HG03095 (cell line): Measurements from ENCODE around the gene RBMS1.
"Not testable (repeated sequence)": the region's sequence is repeated elsewhere in the genome, so short reads cannot be mapped to it uniquely, and the experiment has no call there.

Experiments
- ATAC-seq: cut with Tn5 transposase; IDR thresholded peaks from one replicate; pipeline ENCODE4 v1.9.1; 2021; ENCODE audit warnings: moderate library complexity; ENCODE audit not compliant: unreplicated experiment

RBMS1 gene

GRCh38 chr2:160367139-160367538 is 126.5 kb downstream of the RBMS1 start:
- ATAC-seq = not testable (repeated sequence)

DNA sequence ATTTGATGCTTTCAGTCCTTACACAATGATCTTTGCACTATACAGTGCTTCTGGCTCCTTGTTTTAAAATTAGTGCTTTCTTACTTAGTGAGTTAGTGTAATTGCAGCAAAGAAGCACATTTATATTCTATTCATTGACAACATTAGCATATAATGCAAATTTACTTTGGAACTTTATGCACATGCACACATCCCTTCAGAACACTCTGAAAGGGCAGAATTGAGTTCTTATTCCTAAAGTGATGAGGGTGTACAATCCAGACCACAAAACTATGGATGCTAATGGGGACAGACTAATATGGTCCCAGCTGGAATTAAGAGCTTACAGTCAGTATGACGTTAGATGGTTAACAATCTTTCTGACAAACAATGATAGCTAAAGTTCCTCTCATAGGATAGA is 127.1 kb downstream of the RBMS1 start:
- no peak for ATAC-seq

DNA sequence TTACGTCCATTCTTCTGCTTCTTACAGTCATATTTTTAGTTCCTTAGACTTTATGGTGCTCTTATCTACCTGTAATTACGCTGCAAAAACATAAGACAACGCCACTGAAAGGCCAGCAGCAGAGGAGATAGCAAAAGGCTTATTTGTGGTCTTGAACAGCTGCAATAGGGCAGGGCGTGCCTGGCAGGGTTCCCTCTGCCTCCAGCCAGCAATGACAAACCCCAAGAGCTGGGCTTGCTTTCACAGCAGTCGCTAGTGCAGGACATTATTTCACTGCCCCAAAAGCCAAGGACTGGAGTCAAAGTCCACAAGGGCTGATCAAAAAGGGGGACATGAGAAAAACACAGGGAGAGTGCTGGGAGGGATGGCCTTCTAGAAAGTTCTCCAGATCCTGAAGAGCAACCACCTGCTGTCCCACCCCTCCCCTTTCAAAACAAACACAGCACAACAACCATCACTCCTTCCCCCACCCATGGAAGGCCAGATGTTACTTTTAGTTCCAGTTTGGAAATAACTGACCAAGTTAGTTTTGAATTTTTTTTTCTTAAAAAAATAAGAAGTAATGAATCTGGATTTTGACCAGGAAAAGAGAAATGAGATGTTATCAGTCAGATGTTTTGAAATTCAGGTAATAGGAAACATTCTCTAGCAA is 127.8 kb downstream of the RBMS1 start:
- ATAC-seq = no peak

DNA sequence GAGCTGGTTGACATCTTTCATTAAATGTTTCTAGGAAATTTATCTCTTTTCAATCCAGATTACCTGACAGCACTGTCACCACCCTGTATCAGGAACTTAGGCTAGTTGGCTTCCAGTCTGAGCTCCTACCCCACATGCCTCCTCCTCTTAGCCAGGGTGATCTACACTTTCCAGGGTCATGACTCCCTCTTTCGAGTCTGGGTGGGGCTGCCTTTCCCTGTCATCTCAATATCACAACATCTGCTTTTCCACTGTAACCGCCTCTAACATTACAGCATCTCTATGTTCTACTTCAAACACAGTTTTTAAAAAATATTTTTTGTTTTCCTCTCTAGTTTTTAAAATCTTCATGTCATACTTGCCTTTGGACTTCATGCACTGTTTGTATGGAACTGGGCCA is 129.2 kb downstream of the RBMS1 start:
- ATAC-seq = no peak

DNA sequence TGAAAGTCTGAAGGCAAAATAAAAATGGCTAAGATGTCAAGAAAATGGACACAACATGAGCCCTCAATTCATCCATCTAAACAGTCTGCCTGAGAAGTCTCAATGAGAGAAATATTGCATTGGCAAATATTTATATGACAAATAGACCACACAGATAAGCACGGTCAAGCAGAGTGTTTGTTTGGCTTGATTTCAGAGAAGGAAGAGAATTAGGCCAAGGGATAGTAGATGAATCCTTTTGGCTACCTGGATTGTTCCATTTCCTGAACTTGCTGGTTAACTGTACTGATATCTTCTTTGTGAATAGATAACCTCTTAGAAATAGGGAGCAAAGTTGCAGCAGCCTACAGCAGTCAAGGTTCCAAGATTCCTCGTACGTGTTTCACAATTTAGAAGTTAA is 129.6 kb downstream of the RBMS1 start:
- no peak for ATAC-seq

DNA sequence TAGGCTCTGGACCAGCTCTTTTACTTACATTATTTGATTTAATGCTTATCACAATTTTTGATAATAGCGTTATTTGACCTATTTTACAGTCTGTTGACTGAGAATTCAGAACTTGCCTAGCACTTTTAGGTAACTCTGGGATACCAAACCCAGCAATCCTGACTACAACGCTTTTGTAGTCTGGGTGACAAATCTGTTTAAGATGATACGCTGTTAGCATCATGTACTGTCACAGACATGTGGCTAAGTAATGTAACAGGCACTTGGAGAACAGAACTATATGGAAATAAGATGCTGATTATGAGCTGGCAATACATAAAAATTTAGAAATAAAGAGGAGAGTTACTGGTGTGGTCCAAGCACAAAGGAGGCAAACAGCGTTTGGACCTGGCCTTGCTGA is 130.6 kb downstream of the RBMS1 start:
- ATAC-seq = no peak

GRCh38 chr2:160362541-160362940 is 131.1 kb downstream of the RBMS1 start:
- no peak for ATAC-seq

DNA sequence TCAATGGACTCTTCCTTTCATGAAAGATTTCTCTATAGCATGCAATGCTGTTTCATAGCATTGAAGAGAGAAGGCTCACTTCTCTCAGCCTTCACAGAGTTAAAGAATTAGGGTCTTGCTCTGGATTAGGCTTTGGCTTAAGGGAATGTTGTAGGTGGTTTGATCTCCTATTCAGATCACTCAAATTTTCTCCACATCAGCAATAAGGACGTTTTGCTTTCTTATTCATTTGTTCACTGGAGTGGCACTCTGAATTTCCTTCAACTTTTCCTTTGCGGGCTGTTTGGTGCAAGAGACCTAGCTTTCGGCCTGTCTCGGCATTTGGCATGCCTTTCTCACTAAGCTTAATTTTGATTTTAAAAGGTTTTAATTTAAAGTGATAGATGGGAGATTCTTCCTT is 131.6 kb downstream of the RBMS1 start:
- ATAC-seq = no peak

- no peak for ATAC-seq
Observed at GRCh38 chr2:160360089-160360757, 133.4 kb downstream of the RBMS1 start.

DNA sequence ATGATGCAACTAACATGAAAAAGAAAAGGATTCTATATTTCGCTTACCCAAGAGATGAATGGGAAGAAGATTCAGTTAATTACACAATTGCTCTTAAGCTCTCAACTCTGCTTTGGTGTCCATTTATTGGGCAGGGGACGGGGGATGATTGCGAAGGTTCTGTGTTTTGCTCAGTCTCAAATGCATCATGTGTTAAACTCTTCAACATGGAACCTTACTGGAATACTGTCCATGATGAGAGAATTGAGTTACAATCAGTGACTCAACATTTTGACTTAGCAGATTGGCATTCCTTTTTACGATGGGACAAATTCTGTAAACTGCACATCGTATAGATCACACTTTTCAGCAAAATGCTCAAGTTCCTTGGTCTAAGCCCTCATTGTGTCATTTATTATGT is 135.6 kb downstream of the RBMS1 start:
- no peak for ATAC-seq

DNA sequence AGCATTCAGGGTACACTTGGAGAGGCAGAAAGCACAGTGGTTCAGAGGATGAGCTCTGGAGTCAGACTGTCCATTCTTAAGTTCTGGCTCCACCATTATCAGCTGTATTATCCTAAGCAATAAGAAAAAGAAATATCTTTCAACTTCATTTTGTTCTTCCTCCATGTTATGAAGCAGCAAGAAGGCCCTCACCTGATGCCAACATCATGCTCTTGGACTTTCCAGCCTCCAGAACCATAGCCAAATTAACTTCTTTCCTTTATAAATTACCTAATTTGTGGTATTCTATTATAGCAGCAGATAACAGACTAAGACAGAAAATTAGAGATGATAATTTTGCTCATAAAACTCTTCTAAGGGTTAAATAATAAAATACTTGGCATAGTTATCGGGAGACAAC is 137.1 kb downstream of the RBMS1 start:
- no peak for ATAC-seq

- ATAC-seq = no peak
Observed at GRCh38 chr2:160355080-160355479, 138.5 kb downstream of the RBMS1 start.

GRCh38 chr2:160354677-160355076 is 138.9 kb downstream of the RBMS1 start:
- ATAC-seq = no peak

DNA sequence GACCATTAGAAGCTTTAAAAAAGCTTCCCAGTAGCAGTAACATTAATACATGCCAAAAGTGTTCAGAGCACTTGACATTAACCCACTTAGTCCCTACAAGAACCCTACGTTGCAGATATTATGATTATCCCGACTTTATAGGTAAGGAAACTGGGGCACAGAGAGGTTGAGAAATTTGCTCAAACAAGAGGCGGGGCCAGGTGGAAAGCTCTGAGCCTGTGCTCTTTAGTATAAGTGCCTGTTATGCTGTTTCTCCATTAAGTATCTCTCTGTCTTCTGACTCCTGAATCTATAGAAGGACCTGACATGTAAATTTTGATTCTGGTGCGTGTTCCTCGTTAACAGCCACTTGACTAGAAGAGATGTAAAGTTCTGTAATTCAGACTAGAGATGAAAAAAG is 139.8 kb downstream of the RBMS1 start:
- no peak for ATAC-seq

DNA sequence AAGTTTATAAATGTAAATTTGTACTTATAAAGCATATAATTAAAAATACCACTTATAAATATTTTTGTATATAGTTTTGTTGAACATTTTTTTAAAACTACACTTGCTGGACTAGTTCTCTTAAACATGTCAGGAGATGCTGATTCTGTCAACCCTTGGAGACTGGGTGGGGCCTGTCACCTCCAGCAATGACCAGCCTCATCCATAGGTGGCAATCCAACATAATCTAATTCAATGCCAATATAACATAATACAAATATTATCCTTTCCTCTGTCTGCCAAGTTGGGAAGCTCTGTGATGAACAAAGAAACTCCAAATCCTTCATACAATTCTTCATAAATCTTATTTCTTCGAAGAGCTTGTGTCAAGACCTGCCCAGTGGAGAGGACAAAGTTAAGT is 140.4 kb downstream of the RBMS1 start:
- no peak for ATAC-seq

DNA sequence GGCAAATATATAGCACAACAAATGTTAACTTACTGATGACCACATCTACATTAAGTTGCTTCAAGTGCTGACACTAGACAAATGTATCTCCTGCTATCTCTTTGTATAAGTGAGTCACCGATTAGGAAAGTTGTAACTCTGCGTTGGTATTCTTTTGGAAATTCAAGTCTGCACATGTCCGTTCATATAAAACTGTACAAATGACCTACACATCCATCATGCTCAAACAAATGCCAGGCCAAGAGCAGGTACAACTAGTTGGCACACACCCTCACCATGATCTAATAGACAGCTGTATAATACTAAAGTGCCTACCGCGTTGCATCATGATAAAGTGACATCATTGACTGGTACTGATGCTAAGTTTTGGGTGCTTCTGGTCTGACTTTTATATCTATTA is 141.1 kb downstream of the RBMS1 start:
- no peak for ATAC-seq

- ATAC-seq = no peak
Observed at GRCh38 chr2:160351956-160352355, 141.7 kb downstream of the RBMS1 start.

DNA sequence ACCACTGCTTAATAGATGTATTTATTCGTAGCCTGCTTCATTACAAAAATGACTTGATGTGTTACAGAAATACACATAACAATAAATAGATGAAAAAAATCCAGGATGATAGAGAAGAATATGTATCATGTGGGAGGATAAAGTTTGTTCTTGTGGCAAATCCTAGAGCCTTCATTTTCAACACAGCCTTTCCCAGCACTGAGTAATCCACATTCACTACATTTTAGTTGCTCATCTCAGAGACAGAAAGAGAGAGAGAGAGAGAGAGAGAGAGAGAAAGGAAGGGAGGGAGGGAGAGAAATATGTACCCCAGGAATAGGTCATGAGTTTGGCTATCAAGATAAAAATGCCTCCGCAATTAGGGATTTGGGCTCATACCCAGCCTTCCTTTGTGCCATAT is 144.3 kb downstream of the RBMS1 start:
- ATAC-seq = no peak

- no peak for ATAC-seq
Observed at GRCh38 chr2:160347269-160347863, 146.2 kb downstream of the RBMS1 start.

- no peak for ATAC-seq
Observed at GRCh38 chr2:160345071-160345764, 148.4 kb downstream of the RBMS1 start.

- no peak for ATAC-seq
Observed at GRCh38 chr2:160343404-160343803, 150.2 kb downstream of the RBMS1 start.

DNA sequence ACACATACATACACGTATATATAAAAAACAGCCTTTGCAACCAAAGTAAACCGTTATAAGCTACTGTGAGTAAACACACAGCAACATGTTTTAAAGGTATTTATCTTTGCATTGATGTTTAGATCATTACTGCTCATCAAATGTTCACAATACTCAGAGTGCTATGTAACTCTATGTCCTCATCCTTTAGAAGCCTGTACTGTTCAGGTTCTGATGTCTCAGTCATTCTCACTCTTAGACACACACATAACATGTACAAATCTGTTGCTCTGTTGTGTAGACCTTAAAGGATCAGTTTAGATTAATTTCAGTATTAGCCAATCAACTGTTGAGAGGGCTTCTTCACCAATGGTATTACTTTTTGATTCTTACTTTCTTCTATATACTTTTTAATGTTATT is 153.9 kb downstream of the RBMS1 start:
- no peak for ATAC-seq
